ENCODE results near the gene AMPH.
"Not testable (repeated sequence)": the region's sequence is repeated elsewhere in the genome, so short reads cannot be mapped to it uniquely, and the experiment has no call there.

GRCh38 chr7:38349126-38349795, 281.9 kb downstream of the AMPH start:
- not testable (repeated sequence) for TF ChIP-seq CTCF, POLR2A (IDR thresholded peaks at IDR 0.05)

Data from thyroid gland (tissue), 4 donors.